Rectal smooth muscle tissue (tissue), 1 donor: ENCODE data around the gene LRRC4.

ENCODE experiments used
- H3K27ac ChIP-seq: one replicate; pipeline ENCODE4 v1.7.0; 2013; ENCODE audit warnings: low read depth, low read length, inconsistent platforms
- H3K27me3 ChIP-seq: one replicate; pipeline ENCODE4 v1.7.0; 2013; ENCODE audit warnings: low read length; ENCODE audit not compliant: control insufficient read depth, insufficient read depth
- H3K36me3 ChIP-seq: one replicate; pipeline ENCODE4 v1.7.0; 2013; ENCODE audit warnings: low read length; ENCODE audit not compliant: control insufficient read depth, insufficient read depth
- H3K4me1 ChIP-seq: one replicate; pipeline ENCODE4 v1.7.0; 2013; ENCODE audit warnings: low read length; ENCODE audit not compliant: control insufficient read depth, insufficient read depth
- H3K4me3 ChIP-seq: one replicate; pipeline ENCODE4 v1.7.0; 2013; ENCODE audit warnings: low read length
- H3K9ac ChIP-seq: one replicate; pipeline ENCODE4 v1.7.0; 2013; ENCODE audit warnings: low read length

LRRC4 gene

GRCh38 chr7:128054511-128054910 lies 23.3 kb upstream of the LRRC4 start:
- Histone ChIP-seq H3K9ac (no peak overlapping the region), H3K4me1 (no peaks in the 10 kb centered on the region), H3K27ac (no peak overlapping the region), H3K27me3 (no peaks in the 10 kb centered on the region), H3K4me3 (no peak overlapping the region), H3K36me3 (no peaks in the 10 kb centered on the region)

- Histone ChIP-seq H3K36me3 (no peaks in the 10 kb centered on the region), H3K27ac (no peak overlapping the region), H3K27me3 (no peaks in the 10 kb centered on the region), H3K9ac (no peak overlapping the region), H3K4me1 (no peaks in the 10 kb centered on the region), H3K4me3 (no peak overlapping the region)
Observed at GRCh38 chr7:128053991-128054390, 22.8 kb upstream of the LRRC4 start.

GRCh38 chr7:128053023-128053422 lies 21.8 kb upstream of the LRRC4 start:
- Histone ChIP-seq H3K27me3 (no peaks in the 10 kb centered on the region), H3K27ac (no peak overlapping the region), H3K4me3 (no peak overlapping the region), H3K4me1 (no peaks in the 10 kb centered on the region), H3K9ac (no peak overlapping the region), H3K36me3 (no peaks in the 10 kb centered on the region)

GRCh38 chr7:128052404-128052803 lies 21.2 kb upstream of the LRRC4 start:
- H3K4me1 ChIP-seq = no peaks in the 10 kb centered on the region
- H3K27me3 ChIP-seq = no peaks in the 10 kb centered on the region
- no peaks in the 10 kb centered on the region for H3K36me3 ChIP-seq
- no peak overlapping the region for H3K9ac ChIP-seq
- no peak overlapping the region for H3K4me3 ChIP-seq
- no peak overlapping the region for H3K27ac ChIP-seq

- H3K9ac ChIP-seq = no peak overlapping the region
- no peaks in the 10 kb centered on the region for H3K36me3 ChIP-seq
- H3K4me3 ChIP-seq = no peak overlapping the region
- H3K27ac ChIP-seq = no peak overlapping the region
- H3K4me1 ChIP-seq = peaks cover 6% of the 10 kb centered on the region
- H3K27me3 ChIP-seq = no peaks in the 10 kb centered on the region
Observed at GRCh38 chr7:128045766-128046165, 14.5 kb upstream of the LRRC4 start.

- Histone ChIP-seq H3K27ac (no peak overlapping the region), H3K36me3 (no peaks in the 10 kb centered on the region), H3K4me1 (peaks cover 6% of the 10 kb centered on the region), H3K4me3 (no peak overlapping the region), H3K27me3 (no peaks in the 10 kb centered on the region), H3K9ac (no peak overlapping the region)
Observed at GRCh38 chr7:128045158-128045557, 13.9 kb upstream of the LRRC4 start.

- Histone ChIP-seq H3K9ac (no peak overlapping the region), H3K27me3 (no peaks in the 10 kb centered on the region), H3K4me3 (no peak overlapping the region), H3K36me3 (no peaks in the 10 kb centered on the region), H3K27ac (no peak overlapping the region), H3K4me1 (peaks cover 6% of the 10 kb centered on the region)
Observed at GRCh38 chr7:128044064-128044463, 12.8 kb upstream of the LRRC4 start.

GRCh38 chr7:128042012-128042411 lies 10.8 kb upstream of the LRRC4 start:
- peaks cover 6% of the 10 kb centered on the region for H3K4me1 ChIP-seq

GRCh38 chr7:128041203-128041602 lies 10.0 kb upstream of the LRRC4 start:
- H3K9ac ChIP-seq = no peak overlapping the region
- no peaks in the 10 kb centered on the region for H3K36me3 ChIP-seq
- no peak overlapping the region for H3K4me3 ChIP-seq
- no peak overlapping the region for H3K27ac ChIP-seq
- H3K27me3 ChIP-seq = no peaks in the 10 kb centered on the region
- peaks cover 6% of the 10 kb centered on the region for H3K4me1 ChIP-seq

More at GRCh38 chr7:128042012-128042411, 10.8 kb upstream of the LRRC4 start:
- Histone ChIP-seq H3K27ac (no peak overlapping the region), H3K27me3 (no peaks in the 10 kb centered on the region), H3K4me3 (no peak overlapping the region), H3K9ac (no peak overlapping the region), H3K36me3 (no peaks in the 10 kb centered on the region)

- Histone ChIP-seq H3K27me3 (no peaks in the 10 kb centered on the region), H3K9ac (no peak overlapping the region), H3K36me3 (no peaks in the 10 kb centered on the region), H3K4me1 (peaks cover 6% of the 10 kb centered on the region), H3K4me3 (no peak overlapping the region), H3K27ac (no peak overlapping the region)
Observed at GRCh38 chr7:128040205-128040604, 9.0 kb upstream of the LRRC4 start.

- Histone ChIP-seq H3K27me3 (no peaks in the 10 kb centered on the region), H3K9ac (no peak overlapping the region), H3K27ac (no peak overlapping the region), H3K36me3 (no peaks in the 10 kb centered on the region), H3K4me1 (peaks cover 6% of the 10 kb centered on the region), H3K4me3 (no peak overlapping the region)
Observed at GRCh38 chr7:128039544-128039953, 8.3 kb upstream of the LRRC4 start.

- Histone ChIP-seq H3K36me3 (no peaks in the 10 kb centered on the region), H3K27me3 (no peaks in the 10 kb centered on the region), H3K4me1 (peaks cover 6% of the 10 kb centered on the region), H3K4me3 (no peak overlapping the region), H3K9ac (no peak overlapping the region), H3K27ac (no peak overlapping the region)
Observed at GRCh38 chr7:128037880-128038619, 6.8 kb upstream of the LRRC4 start.

GRCh38 chr7:128037081-128037480 lies 5.8 kb upstream of the LRRC4 start:
- no peaks in the 10 kb centered on the region for H3K36me3 ChIP-seq
- no peak overlapping the region for H3K27ac ChIP-seq

More at GRCh38 chr7:128037081-128037480, 5.8 kb upstream of the LRRC4 start:
- peaks cover 6% of the 10 kb centered on the region for H3K4me1 ChIP-seq
- H3K4me3 ChIP-seq = no peak overlapping the region
- H3K9ac ChIP-seq = no peak overlapping the region
- no peaks in the 10 kb centered on the region for H3K27me3 ChIP-seq
